Esophagus squamous epithelium (tissue), 5 donors: ENCODE results near the gene CLEC4A. TPM values are rescaled to one million over a fixed set of nuclear protein-coding genes. Genes with fewer than 3 reads are reported as not detected.

Source experiments
- DNase-seq: peaks from one replicate; lab custom pipeline; 2025; lab: John Stamatoyannopoulos, UW
- H3K27ac ChIP-seq, 4 donors: fragments of 200-600 bp; sonication (generic); one replicate each; pipeline ENCODE4 v1.5.1; 2016 to 2019; ENCODE audit warnings: mild to moderate bottlenecking in 1 of 4
- H3K27me3 ChIP-seq, 4 donors: fragments of 200-600 bp; sonication (generic); 1 replicate in 3 of 4; 2 replicates in 1 of 4; pipeline versions ENCODE4 v1.5.1 to v1.6.0; 2017 to 2021; ENCODE audit warnings: antibody characterized with exemption in 1 of 4
- H3K36me3 ChIP-seq, 3 donors: fragments of 200-600 bp; sonication (generic); one replicate each; pipeline ENCODE4 v1.5.1; 2016 to 2019
- H3K4me1 ChIP-seq, 3 donors: fragments of 200-600 bp; sonication (generic); one replicate each; pipeline ENCODE4 v1.5.1; 2017 to 2019
- H3K4me3 ChIP-seq, 4 donors: fragments of 200-600 bp; sonication (generic); 1 replicate in 3 of 4; 2 replicates in 1 of 4; pipeline ENCODE4 v1.5.1; 2016 to 2019; ENCODE audit warnings: mild to moderate bottlenecking in 2 of 4, moderate library complexity in 1 of 4
- H3K9me3 ChIP-seq, 3 donors: fragments of 200-600 bp; sonication (generic); one replicate each; pipeline ENCODE4 v1.5.1; 2016 to 2019
- POLR2A ChIP-seq, 4 donors: fragments of 450-650 bp; IDR thresholded peaks; one replicate each; pipeline ENCODE4 v1.6.1; 2017; ENCODE audit warnings: antibody characterized with exemption in 4 of 4, mild to moderate bottlenecking in 4 of 4, moderate library complexity in 3 of 4
- WGBS, 2 donors: methylation state at CpG; one replicate each; pipeline ENCODE4 v1.1.5; 2018; 5-methylcytosine and 5-hydroxymethylcytosine counted together
- intact Hi-C: fragments of 100-400 bp; cut with DNase I; formaldehyde crosslinking; loops from one replicate; pipeline ENCODE4 v1.15.0; 2022
- total RNA-seq, 4 donors: library from RNA; depleted of rRNA; stranded (reverse); fragments of >200 nt; gene quantifications; one replicate each; pipeline ENCODE4 v1.1.0, GENCODE V29; 2016
- TF ChIP-seq, protein P1 (sequence below), 6 experiments: fragments of 450-650 bp in 4 of 6; fragments of 200-600 bp in 2 of 6; sonication (generic) in 2 of 6; IDR thresholded peaks; one replicate each; pipeline ENCODE4 v1.5.1; 2016 to 2019; ENCODE audit warnings: antibody characterized with exemption in 6 of 6, mild to moderate bottlenecking in 4 of 6, moderate library complexity in 4 of 6
- donor health status: DM: yes; HTN: yes; CAD: no.

Gene CLEC4A
- 1 to 10 TPM in 3 of 4 donors, under 1 TPM in 1; 0.61 to 2.1 (median 1.6) TPM for total RNA-seq

GRCh38 chr12:8123124-8123912 is at the start of gene CLEC4A:
Gene CLEC4A (plus strand): TSS chr12:8123617. CDS start chr12:8123879, 262 bp downstream.
- Histone ChIP-seq H3K4me3 (peak within 1 kb of the TSS in 1 of 4 donors; percentile 3), H3K9me3 (no peaks in the 10 kb centered on the region), H3K27me3 (no peaks in the 10 kb centered on the region), H3K27ac (peak within 1 kb of the TSS in 1 of 4 donors; percentile 39), H3K4me1 (no peaks in the 10 kb centered on the region), H3K36me3 (no peaks in the 10 kb centered on the region)
- no peak for DNase-seq
- intact Hi-C loops: no loop called here
- WGBS, 2 donors: 77 to 83% methylated on average over 5 of the region's 5 CpGs
- TF ChIP-seq POLR2A (IDR thresholded peaks at IDR 0.05): no peak
- TF ChIP-seq, protein P1, sequence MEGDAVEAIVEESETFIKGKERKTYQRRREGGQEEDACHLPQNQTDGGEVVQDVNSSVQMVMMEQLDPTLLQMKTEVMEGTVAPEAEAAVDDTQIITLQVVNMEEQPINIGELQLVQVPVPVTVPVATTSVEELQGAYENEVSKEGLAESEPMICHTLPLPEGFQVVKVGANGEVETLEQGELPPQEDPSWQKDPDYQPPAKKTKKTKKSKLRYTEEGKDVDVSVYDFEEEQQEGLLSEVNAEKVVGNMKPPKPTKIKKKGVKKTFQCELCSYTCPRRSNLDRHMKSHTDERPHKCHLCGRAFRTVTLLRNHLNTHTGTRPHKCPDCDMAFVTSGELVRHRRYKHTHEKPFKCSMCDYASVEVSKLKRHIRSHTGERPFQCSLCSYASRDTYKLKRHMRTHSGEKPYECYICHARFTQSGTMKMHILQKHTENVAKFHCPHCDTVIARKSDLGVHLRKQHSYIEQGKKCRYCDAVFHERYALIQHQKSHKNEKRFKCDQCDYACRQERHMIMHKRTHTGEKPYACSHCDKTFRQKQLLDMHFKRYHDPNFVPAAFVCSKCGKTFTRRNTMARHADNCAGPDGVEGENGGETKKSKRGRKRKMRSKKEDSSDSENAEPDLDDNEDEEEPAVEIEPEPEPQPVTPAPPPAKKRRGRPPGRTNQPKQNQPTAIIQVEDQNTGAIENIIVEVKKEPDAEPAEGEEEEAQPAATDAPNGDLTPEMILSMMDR (IDR thresholded peaks at IDR 0.05): no peak

- Histone ChIP-seq H3K4me1 (peaks cover 0 to 19% (median under 1%) of the 10 kb centered on the region in 3 donors), H3K4me3 (no peak overlapping the region), H3K36me3 (no peaks in the 10 kb centered on the region), H3K9me3 (no peaks in the 10 kb centered on the region), H3K27ac (no peak overlapping the region), H3K27me3 (peaks cover 0 to 5% (median 0%) of the 10 kb centered on the region in 4 donors)
- intact Hi-C loops: no loop called here
- no peak for TF ChIP-seq POLR2A (IDR thresholded peaks at IDR 0.05)
- TF ChIP-seq, protein P1 (IDR thresholded peaks at IDR 0.05): no peak
- 83 to 84% methylated on average over 6 of the region's 6 CpGs for WGBS, 2 donors
- DNase-seq: no peak
Measured at GRCh38 chr12:8075935-8076334, 47.5 kb upstream of the CLEC4A start.

- no peaks in the 10 kb centered on the region for H3K9me3 ChIP-seq
- no peaks in the 10 kb centered on the region for H3K36me3 ChIP-seq
- intact Hi-C loops: no loop called here
- peaks cover 0 to 23% (median 5%) of the 10 kb centered on the region in 3 donors for H3K4me1 ChIP-seq
- no peak overlapping the region for H3K4me3 ChIP-seq
- H3K27ac ChIP-seq: no peak overlapping the region
- peaks cover 0 to 5% (median 0%) of the 10 kb centered on the region in 4 donors for H3K27me3 ChIP-seq
- DNase-seq: no peak
- TF ChIP-seq, protein P1 (IDR thresholded peaks at IDR 0.05): no peak
- TF ChIP-seq POLR2A (IDR thresholded peaks at IDR 0.05): no peak
- WGBS, 2 donors: 72 to 90% methylated on average over 4 of the region's 4 CpGs
Measured at GRCh38 chr12:8076366-8076765, 47.1 kb upstream of the CLEC4A start.

- 28 to 37% methylated on average over 4 of the region's 4 CpGs for WGBS, 2 donors
- Histone ChIP-seq H3K27ac (no peak overlapping the region), H3K4me1 (peaks cover 0 to 25% (median 5%) of the 10 kb centered on the region in 3 donors), H3K27me3 (peaks cover 0 to 5% (median 0%) of the 10 kb centered on the region in 4 donors), H3K36me3 (no peaks in the 10 kb centered on the region), H3K4me3 (no peak overlapping the region), H3K9me3 (no peaks in the 10 kb centered on the region)
- DNase-seq: no peak
- TF ChIP-seq, protein P1 (IDR thresholded peaks at IDR 0.05): no peak
- TF ChIP-seq POLR2A (IDR thresholded peaks at IDR 0.05): no peak
- intact Hi-C loops: no loop called here
Measured at GRCh38 chr12:8077207-8077606, 46.2 kb upstream of the CLEC4A start.

DNA sequence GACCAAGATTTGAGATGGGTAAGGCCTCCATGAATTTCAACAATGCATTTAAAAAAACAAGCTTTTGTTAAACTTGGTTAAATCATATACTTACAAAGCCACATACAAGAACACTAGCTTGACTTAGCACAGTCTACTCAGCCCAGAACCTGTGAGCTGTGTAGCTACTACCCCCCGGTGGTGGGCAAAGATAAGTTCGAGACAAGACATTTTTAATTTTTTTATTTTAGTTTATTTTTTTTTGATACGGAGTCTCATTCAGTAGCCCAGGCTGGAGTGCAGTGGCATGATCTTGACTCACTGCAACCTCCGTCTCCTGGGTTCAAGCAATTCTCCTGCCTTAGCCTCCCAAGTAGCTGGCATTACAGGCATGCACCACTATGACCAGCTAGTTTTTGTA is 45.0 kb upstream of the CLEC4A start:
- Histone ChIP-seq H3K4me1 (peaks cover 0 to 32% (median 12%) of the 10 kb centered on the region in 3 donors), H3K27ac (no peak overlapping the region), H3K27me3 (peaks cover 0 to 5% (median 0%) of the 10 kb centered on the region in 4 donors), H3K36me3 (no peaks in the 10 kb centered on the region), H3K4me3 (no peak overlapping the region), H3K9me3 (no peaks in the 10 kb centered on the region)
- no peak for TF ChIP-seq POLR2A (IDR thresholded peaks at IDR 0.05)
- TF ChIP-seq, protein P1 (IDR thresholded peaks at IDR 0.05): peak in 4 of 6 experiments; percentile 16 to 43 (median 25)
- 31 to 32% methylated on average over 4 of the region's 4 CpGs for WGBS, 2 donors
- intact Hi-C loops: no loop called here
- DNase-seq: no peak
